HL-60 (cell line): ENCODE results near the gene EFNA1.

Source experiments
- GABPA ChIP-seq: IDR thresholded peaks from 2 replicates; pipeline ENCODE4 v1.6.1; 2012; ENCODE audit warnings: low read depth
- POLR2AphosphoS5 ChIP-seq: IDR thresholded peaks from 2 replicates; pipeline ENCODE4 v1.6.1; 2012; ENCODE audit warnings: low read depth
- SPI1 ChIP-seq: IDR thresholded peaks from 2 replicates; pipeline ENCODE4 v1.6.1; 2012; ENCODE audit warnings: low read depth, mild to moderate bottlenecking, borderline replicate concordance
- TF ChIP-seq, protein P1 (sequence below): IDR thresholded peaks from one replicate; pipeline ENCODE4 v1.5.1; 2011; ENCODE audit warnings: low read length, control low read depth, inconsistent platforms; ENCODE audit not compliant: insufficient read depth
- TF ChIP-seq, protein P2 (sequence below): IDR thresholded peaks from 2 replicates; pipeline ENCODE4 v1.6.1; 2012; ENCODE audit warnings: low read depth; ENCODE audit not compliant: insufficient replicate concordance

DNA sequence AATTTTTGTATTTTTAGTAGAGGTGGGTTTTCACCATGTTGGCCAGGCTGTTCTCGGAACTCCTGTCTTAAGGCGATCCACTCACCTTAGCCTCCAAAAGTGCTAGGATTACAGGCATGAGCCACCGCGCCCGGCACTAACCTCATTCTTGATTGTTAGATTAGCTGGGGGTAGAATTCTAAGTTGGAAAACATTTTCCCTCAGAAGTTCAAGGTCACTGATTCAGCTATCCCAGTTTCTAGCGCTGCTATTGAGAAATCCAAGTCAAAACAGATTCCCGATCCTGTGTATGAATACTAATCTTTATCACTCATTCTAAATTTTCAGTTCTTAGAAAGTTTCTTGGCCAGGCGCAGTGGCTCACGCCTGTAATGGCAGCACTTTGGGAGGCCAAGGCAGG, 24.4 kb upstream of the EFNA1 start:
- TF ChIP-seq, protein P1, sequence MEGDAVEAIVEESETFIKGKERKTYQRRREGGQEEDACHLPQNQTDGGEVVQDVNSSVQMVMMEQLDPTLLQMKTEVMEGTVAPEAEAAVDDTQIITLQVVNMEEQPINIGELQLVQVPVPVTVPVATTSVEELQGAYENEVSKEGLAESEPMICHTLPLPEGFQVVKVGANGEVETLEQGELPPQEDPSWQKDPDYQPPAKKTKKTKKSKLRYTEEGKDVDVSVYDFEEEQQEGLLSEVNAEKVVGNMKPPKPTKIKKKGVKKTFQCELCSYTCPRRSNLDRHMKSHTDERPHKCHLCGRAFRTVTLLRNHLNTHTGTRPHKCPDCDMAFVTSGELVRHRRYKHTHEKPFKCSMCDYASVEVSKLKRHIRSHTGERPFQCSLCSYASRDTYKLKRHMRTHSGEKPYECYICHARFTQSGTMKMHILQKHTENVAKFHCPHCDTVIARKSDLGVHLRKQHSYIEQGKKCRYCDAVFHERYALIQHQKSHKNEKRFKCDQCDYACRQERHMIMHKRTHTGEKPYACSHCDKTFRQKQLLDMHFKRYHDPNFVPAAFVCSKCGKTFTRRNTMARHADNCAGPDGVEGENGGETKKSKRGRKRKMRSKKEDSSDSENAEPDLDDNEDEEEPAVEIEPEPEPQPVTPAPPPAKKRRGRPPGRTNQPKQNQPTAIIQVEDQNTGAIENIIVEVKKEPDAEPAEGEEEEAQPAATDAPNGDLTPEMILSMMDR: no peak
- no peak for TF ChIP-seq SPI1
- TF ChIP-seq, protein P2, sequence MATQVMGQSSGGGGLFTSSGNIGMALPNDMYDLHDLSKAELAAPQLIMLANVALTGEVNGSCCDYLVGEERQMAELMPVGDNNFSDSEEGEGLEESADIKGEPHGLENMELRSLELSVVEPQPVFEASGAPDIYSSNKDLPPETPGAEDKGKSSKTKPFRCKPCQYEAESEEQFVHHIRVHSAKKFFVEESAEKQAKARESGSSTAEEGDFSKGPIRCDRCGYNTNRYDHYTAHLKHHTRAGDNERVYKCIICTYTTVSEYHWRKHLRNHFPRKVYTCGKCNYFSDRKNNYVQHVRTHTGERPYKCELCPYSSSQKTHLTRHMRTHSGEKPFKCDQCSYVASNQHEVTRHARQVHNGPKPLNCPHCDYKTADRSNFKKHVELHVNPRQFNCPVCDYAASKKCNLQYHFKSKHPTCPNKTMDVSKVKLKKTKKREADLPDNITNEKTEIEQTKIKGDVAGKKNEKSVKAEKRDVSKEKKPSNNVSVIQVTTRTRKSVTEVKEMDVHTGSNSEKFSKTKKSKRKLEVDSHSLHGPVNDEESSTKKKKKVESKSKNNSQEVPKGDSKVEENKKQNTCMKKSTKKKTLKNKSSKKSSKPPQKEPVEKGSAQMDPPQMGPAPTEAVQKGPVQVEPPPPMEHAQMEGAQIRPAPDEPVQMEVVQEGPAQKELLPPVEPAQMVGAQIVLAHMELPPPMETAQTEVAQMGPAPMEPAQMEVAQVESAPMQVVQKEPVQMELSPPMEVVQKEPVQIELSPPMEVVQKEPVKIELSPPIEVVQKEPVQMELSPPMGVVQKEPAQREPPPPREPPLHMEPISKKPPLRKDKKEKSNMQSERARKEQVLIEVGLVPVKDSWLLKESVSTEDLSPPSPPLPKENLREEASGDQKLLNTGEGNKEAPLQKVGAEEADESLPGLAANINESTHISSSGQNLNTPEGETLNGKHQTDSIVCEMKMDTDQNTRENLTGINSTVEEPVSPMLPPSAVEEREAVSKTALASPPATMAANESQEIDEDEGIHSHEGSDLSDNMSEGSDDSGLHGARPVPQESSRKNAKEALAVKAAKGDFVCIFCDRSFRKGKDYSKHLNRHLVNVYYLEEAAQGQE: no peak
- no peak for TF ChIP-seq POLR2AphosphoS5
- no peak for TF ChIP-seq GABPA
